Kidney (tissue), 14 donors: Measurements from ENCODE around the gene HEMGN. TPM values are rescaled to one million over a fixed set of nuclear protein-coding genes. Genes with fewer than 3 reads are reported as not detected.
"Not testable (repeated sequence)": the region's sequence is repeated elsewhere in the genome, so short reads cannot be mapped to it uniquely, and the experiment has no call there.

ENCODE experiments used
- DNase-seq, 5 donors: peaks; one replicate each; pipeline ENCODE4 v3.0.0-alpha.2; 2013 to 2020
- FAIRE-seq: peaks from 2 replicates; lab custom pipeline; 2012; peaks lifted over from hg19 to GRCh38; lab: Jason Lieb, UNC
- H3K27ac ChIP-seq, 2 donors: one replicate each; pipeline ENCODE4 v1.7.0; 2013; ENCODE audit warnings: low read depth in 2 of 2, low read length in 2 of 2, inconsistent platforms in 1 of 2
- H3K27me3 ChIP-seq: one replicate; pipeline ENCODE4 v1.7.1; 2013; ENCODE audit warnings: low read length, inconsistent platforms; ENCODE audit not compliant: control insufficient read depth, insufficient read depth
- H3K36me3 ChIP-seq, 3 donors: one replicate each; pipeline versions ENCODE4 v1.7.0 to v1.7.1; 2013; ENCODE audit warnings: low read length in 3 of 3, control low read depth in 1 of 3, inconsistent platforms in 1 of 3; ENCODE audit not compliant: insufficient read depth in 3 of 3, control insufficient read depth in 2 of 3
- H3K4me1 ChIP-seq, 3 donors: one replicate each; pipeline versions ENCODE4 v1.7.0 to v1.7.1; 2013; ENCODE audit warnings: low read length in 3 of 3, inconsistent platforms in 1 of 3, low read depth in 1 of 3; ENCODE audit not compliant: control insufficient read depth in 2 of 3, insufficient read depth in 2 of 3
- H3K4me3 ChIP-seq, 3 donors: one replicate each; pipeline versions ENCODE4 v1.7.0 to v1.8.1; 2013; ENCODE audit warnings: low read length in 3 of 3, control low read depth in 1 of 3, inconsistent platforms in 1 of 3
- H3K9ac ChIP-seq, 3 donors: one replicate each; pipeline versions ENCODE4 v1.7.0 to v1.7.1; 2013; ENCODE audit warnings: low read length in 3 of 3, control low read depth in 1 of 3, inconsistent platforms in 1 of 3
- H3K9me3 ChIP-seq, 3 donors: one replicate each; pipeline versions ENCODE4 v1.7.0 to v1.7.1; 2013; ENCODE audit warnings: low read length in 3 of 3, control low read depth in 1 of 3, inconsistent platforms in 1 of 3; ENCODE audit not compliant: control insufficient read depth in 2 of 3, insufficient read depth in 1 of 3
- intact Hi-C: fragments of 100-400 bp; cut with DNase I; formaldehyde crosslinking; loops from one replicate; pipeline ENCODE4 v1.11.1; 2022
- polyA plus RNA-seq: library from polyadenylated mRNA; stranded (reverse); fragments of 350-450 nt; fragmentation: Illumina TruSeq; extraction: RNeasy Lipid Tissue Mini Kit (QIAGEN cat#74804); gene quantifications from one replicate; pipeline ENCODE4 v1.2.3, GENCODE V29; 2014; ENCODE audit warnings: low read depth, low replicate concordance; ENCODE audit not compliant: insufficient read depth
- total RNA-seq: library from RNA; stranded (reverse); fragmentation: NEBNext Ultra II Directional; extraction: Animal tissue kit (Norgen Biotek cat#: 25700); gene quantifications from one replicate; pipeline ENCODE4 v1.2.1, GENCODE V29; 2021
- TF ChIP-seq, protein P1 (sequence below): IDR thresholded peaks from 3 replicates; pipeline ENCODE4 v1.5.1; 2012; ENCODE audit warnings: mild to moderate bottlenecking, moderate library complexity, borderline replicate concordance; ENCODE audit not compliant: insufficient read depth; ENCODE audit errors: extremely low read depth
- donor health status: control.
- donor health status: control.
- donor health status: control.
- donor health status: control.
- donor health status: control.
- donor health status: DM: yes; HTN: yes; CAD: no.
- donor health status: Normal renal cell carcinoma (clear cell type).

The HEMGN gene
- total and polyA plus RNA-seq, 2 donors from 2014 or later: 0.16 TPM; not detected in 1

DNA sequence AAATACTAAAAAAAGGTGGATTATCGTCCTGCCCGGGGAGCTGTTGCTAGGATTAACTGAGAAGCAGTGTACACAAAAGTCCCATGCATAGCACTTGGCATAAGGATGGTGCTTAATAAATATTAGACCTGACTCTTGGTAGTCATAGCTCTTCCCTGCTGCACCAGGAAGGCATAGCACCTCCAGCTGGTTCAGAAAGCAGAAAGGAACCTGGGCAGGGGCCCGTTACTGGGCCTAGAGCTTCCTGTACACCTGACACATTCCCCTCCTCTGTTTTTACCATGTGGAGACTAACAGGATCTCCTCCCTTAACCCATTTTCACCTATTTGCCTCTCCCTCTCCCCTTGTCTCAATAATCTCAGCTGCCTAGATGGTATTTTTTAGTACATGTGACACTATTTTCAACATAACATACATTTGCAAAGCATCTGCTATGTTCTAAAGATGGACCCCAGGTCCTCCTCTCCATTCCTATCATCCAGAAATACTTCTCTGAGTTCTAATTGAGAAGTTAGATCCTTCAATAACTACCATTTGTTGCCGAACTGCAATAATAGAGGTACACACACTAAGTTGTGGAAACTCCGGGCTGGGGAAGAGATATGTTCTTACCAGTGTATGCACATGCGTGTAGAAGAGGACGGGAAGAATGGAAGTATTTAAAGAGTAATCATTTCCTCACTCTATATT is 42.0 kb upstream of the HEMGN start:
- intact Hi-C loops: no loop called here
- no peak for FAIRE-seq
- Histone ChIP-seq H3K9me3 (no peaks in the 10 kb centered on the region), H3K4me3 (no peak overlapping the region), H3K9ac (no peak overlapping the region), H3K36me3 (no peaks in the 10 kb centered on the region), H3K4me1 (no peaks in the 10 kb centered on the region), H3K27me3 (no peaks in the 10 kb centered on the region), H3K27ac (no peak overlapping the region)
- no peak for DNase-seq
- TF ChIP-seq, protein P1, sequence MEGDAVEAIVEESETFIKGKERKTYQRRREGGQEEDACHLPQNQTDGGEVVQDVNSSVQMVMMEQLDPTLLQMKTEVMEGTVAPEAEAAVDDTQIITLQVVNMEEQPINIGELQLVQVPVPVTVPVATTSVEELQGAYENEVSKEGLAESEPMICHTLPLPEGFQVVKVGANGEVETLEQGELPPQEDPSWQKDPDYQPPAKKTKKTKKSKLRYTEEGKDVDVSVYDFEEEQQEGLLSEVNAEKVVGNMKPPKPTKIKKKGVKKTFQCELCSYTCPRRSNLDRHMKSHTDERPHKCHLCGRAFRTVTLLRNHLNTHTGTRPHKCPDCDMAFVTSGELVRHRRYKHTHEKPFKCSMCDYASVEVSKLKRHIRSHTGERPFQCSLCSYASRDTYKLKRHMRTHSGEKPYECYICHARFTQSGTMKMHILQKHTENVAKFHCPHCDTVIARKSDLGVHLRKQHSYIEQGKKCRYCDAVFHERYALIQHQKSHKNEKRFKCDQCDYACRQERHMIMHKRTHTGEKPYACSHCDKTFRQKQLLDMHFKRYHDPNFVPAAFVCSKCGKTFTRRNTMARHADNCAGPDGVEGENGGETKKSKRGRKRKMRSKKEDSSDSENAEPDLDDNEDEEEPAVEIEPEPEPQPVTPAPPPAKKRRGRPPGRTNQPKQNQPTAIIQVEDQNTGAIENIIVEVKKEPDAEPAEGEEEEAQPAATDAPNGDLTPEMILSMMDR: no peak

DNA sequence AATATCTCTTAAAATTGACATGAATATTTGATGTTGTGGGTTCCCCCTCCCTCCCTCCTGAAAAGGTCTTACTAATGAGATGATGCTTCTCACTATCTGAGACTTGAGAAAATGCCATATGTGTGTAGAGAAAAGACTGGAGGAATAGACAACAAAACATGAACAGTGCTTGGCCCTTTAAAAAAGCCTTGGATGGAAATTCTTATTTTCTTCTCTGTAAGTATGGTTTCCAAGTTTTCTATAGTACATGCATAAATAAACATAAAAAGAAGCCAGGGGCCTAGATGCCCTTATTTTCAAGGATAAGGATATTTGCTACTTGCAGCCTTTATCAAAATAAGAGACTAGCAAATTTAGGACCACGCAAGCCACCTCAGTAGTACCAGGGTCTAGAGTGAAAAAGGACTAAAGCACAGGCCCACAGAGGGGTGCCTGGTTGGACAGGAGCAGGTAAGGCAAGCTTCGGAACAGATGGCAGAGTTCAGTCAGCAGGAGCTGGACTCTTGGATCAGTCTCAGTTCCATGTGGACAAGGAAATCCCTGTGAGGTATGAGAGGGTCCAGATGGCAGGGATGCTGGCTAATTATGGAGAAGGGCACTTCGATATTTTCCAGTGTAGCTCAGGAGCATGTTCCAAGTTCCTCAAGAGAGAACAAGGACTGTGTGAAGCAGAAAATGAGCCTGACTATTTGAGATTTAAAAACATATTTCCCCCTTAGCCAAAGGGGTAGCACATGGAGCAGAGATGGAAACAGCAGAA is 40.6 kb upstream of the HEMGN start:
- no peaks in the 10 kb centered on the region for H3K4me1 ChIP-seq
- no peaks in the 10 kb centered on the region for H3K9me3 ChIP-seq
- no peaks in the 10 kb centered on the region for H3K27me3 ChIP-seq
- H3K9ac ChIP-seq: no peak overlapping the region
- TF ChIP-seq, protein P1: no peak
- H3K4me3 ChIP-seq: no peak overlapping the region
- H3K36me3 ChIP-seq: no peaks in the 10 kb centered on the region
- no peak for DNase-seq
- FAIRE-seq: no peak
- intact Hi-C loops: no loop called here
- H3K27ac ChIP-seq: no peak overlapping the region

DNA sequence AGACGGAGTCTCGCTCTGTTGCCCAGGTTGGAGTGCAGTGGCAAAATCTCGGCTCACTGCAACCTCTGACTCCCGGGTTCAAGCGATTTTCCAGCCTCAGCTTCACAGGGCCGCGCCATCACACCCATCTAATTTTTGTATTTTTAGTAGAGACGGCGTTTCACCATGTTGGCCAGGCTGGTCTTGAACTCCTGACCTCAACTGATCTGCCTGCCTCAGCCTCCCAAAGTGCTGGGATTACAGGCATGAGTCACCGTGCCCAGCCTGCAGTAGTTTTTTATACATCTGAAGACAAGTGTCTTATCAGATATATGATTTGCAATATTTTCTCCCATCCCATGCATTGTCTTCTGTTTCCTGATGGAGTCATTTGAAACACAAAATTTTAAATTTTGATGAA is 38.7 kb upstream of the HEMGN start:
- H3K9me3 ChIP-seq, H3K9ac ChIP-seq, H3K27ac ChIP-seq, H3K36me3 ChIP-seq, H3K4me1 ChIP-seq, intact Hi-C loops, H3K27me3 ChIP-seq, FAIRE-seq, DNase-seq, H3K4me3 ChIP-seq: not testable (repeated sequence)

GRCh38 chr9:97975376-97975775 is 37.4 kb upstream of the HEMGN start:
- TF ChIP-seq, protein P1: no peak
- H3K4me1 ChIP-seq: no peaks in the 10 kb centered on the region
- H3K9me3 ChIP-seq: no peaks in the 10 kb centered on the region
- no peak overlapping the region for H3K27ac ChIP-seq
- H3K27me3 ChIP-seq: no peaks in the 10 kb centered on the region
- intact Hi-C loops: no loop called here
- no peak for FAIRE-seq
- no peak for DNase-seq
- H3K36me3 ChIP-seq: no peaks in the 10 kb centered on the region
- H3K4me3 ChIP-seq: no peak overlapping the region
- H3K9ac ChIP-seq: no peak overlapping the region
